Activated CD4-positive, CD25-positive, alpha-beta regulatory T cell treated with anti-CD3 and anti-CD28 coated beads, Interleukin-2, amount 50 U/mL, for 24 hours (primary cell): ENCODE data around the gene NAPA.
A peak's percentile ranks its signal among the peaks of the same experiment; 100 is the strongest.

Experiments
- ATAC-seq, 2 donors: fragments of 150-1000 bp; cut with Tn5 transposase; one replicate each; pipeline ENCODE4 v1.10.0; 2021; ENCODE audit warnings: mild to moderate bottlenecking in 1 of 2, moderate library complexity in 1 of 2

NAPA gene

DNA sequence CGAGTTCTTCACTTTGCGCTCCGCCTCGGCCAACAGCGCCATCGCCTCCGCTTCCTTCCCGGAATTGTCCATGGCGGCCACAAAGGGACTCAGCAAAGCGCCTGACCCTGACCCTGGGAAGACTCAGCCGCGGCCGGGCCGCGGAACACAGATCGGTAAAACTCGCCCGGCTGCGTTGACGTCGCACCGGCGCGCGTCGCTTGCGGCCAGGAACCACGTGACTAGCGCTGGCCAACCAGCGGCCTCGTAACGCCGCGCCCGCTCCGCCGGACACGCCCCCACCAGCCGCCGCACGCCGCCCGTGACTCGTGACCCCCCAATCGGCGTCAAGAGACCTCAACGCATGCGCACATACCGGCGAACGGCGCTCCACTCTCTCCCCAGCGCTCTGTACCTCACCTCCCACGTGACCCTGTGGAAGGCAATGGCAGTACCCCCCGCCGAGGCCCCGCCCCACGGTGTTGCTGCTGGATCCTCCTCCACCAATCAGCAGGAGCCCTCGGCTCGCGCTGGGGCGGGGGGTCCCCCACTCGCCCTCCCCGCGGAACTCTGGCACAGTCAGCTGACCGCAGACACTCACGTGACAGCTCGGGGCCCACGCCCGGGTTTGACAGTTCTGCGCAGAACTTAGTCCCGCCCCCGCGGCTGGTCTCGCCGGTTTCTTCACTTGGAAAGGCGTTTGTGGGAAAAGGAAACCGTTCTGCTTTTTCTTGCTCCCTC, at the start of gene NAPA:
TSS of gene NAPA (minus strand) at position 195 of the 720 bp plus-strand sequence. CDS start at position 72, 123 bp downstream.
- ATAC-seq: peak; percentile 90 to 96

- ATAC-seq: no peak
Measured at GRCh38 chr19:47564081-47564480, 49.2 kb upstream of the NAPA start.

DNA sequence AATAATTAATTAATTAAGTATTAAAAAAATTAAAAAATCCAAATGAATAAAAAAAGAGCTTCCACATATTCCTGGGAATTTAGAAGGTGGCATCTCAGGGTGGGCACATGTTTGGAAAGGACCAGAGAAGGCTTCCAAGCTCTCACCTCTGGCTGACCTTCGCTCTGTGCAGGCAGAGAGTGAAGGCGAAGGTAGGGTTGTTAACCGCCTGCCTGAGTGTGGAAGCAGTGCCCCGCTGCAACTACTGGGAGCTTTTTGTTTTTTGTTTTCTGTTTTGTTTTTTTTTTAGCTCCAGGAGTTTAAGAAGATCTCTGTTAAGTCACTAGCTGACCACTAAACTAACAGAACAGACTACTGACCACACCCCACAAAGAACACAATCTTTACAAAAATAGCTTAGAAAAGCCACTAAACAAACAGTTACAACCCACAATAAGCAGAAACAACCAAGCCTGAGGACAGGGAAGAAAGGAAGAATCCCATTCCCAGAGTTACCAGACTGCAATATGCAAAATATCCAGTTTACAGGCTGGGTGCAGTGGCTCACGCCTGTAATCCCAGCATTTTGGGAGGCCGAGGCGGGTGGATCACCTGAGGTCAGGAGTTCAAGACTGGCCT, 46.7 kb upstream of the NAPA start:
- no peak for ATAC-seq

DNA sequence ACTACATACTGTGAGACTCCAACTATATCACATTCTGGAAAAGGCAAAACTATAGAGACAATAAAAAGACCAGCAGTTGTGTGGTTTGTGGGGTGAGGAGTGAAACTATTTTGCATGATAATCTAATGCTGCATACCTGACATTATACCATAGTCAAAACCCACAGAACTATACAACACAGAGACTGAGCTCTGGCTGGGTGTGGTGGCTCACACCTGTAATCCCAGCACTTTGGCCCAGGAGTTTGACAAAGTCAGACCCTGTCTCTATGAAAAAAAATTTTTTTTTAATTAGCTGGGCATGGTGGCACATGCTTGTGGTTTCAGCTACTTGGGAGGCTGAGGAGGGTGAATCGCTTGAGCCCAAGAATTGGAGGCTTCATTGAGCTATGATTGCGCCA, 46.1 kb upstream of the NAPA start:
- no peak for ATAC-seq

DNA sequence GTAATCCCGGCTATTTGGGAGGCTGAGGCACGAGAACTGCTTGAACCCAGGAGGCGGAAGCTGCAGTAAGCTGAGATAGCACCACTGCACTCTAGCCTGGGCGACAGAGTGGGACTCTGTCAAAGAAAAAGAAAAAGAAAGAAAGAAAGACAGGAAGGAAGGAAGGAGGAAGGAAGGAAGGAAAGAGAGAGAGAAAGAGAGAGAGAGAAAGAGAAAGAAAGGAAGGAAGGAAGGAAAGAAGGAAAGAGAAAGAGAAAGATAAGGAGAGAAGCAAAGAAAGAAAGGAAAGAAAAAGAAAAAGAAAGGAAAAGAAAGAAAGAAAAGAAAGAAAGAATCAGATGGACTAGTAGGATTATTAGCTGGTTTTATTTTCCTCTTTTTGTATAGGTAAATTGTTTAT, 35.3 kb upstream of the NAPA start:
- no peak for ATAC-seq

GRCh38 chr19:47549261-47549862, 34.5 kb upstream of the NAPA start:
- no peak for ATAC-seq

DNA sequence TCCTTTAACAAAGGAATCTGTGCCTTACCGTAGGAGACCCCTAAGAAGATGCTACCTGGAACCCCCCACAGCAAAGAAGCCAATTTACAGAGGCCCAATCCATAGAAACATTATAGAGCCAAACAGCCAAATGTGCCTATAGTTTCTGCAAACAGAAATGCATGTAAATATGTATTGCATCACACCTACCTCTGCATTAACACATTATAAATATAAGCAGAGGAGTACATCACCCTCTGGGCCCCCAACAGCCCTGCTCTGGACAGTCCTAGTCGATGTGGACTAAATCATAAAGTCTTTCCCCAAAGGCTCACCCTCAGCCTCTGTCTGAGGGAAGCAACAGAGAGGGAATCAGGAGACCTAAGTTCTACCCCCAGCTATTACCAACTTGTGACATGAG, 32.3 kb upstream of the NAPA start:
- ATAC-seq: no peak

GRCh38 chr19:47545061-47545948, 30.4 kb upstream of the NAPA start:
- no peak for ATAC-seq

DNA sequence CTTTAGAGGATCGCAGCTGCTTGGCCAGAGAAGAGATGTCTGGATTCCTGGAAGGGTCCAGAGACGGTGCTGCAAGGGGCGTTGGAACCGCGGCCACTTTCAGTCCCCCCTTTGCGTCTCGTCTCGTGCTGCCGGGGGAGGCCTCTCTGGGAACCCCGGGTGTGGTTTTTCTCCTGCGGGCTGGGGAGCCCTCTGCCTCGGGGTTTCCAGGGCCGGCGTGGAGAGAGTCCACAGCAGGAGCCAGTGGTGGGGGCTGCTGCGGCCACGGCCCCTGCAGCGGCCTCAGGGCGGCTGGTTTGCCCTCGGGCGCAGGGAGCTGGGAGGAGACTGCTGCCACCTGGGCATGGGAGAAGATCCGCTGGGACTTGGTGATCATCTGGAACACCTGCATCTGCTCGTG, 29.6 kb upstream of the NAPA start:
- ATAC-seq: no peak

GRCh38 chr19:47544075-47544474, 29.2 kb upstream of the NAPA start:
- ATAC-seq: no peak

GRCh38 chr19:47542030-47542475, 27.2 kb upstream of the NAPA start:
- no peak for ATAC-seq

DNA sequence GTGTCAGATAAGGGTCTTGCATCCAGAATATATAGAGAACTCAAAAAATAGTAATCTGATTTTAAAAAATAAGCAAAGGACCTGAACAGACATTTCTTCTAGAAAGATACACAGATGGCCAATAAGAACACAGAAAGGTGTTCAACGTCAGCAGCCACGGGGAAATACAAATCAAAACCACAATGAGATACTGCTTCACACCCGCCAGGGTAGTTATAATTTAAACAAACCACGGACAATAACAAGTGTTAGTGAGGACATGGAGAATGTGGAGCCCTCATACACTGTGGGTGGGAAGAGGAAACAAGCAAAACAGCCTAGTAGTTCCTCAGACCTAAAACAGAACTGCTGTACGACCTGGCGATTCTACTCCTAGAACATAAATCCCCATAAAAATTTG, 26.7 kb upstream of the NAPA start:
- peak; percentile 35 to 74 for ATAC-seq

GRCh38 chr19:47540748-47541147, 25.9 kb upstream of the NAPA start:
- ATAC-seq: no peak

DNA sequence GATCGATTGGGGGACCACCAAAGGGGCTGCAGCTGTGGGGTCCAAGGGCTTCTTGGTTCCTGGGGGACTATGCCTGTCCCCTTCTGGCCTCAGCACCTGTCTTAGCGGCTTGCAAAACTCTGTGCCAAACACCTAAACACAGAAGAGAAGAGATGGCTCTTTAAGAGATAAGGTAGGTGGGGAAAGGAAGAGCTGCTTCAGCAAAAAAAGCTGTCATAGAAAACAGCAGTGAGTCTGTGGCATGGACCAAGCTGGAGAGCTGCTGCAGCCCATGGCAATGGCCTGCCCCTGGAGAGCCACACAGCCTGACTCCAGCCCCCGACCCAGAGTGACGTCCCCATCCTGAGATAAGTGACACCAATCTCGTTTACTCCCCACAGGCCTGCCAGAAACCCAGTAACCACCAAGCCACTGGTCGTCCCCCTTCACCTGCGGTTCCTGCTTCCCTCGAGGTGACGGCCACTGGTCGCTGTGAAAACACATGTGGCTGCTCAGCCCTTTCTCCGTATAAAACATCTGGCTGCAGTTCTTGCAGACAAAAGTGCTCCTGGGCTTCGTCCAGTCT, 25.0 kb upstream of the NAPA start:
- ATAC-seq: no peak

DNA sequence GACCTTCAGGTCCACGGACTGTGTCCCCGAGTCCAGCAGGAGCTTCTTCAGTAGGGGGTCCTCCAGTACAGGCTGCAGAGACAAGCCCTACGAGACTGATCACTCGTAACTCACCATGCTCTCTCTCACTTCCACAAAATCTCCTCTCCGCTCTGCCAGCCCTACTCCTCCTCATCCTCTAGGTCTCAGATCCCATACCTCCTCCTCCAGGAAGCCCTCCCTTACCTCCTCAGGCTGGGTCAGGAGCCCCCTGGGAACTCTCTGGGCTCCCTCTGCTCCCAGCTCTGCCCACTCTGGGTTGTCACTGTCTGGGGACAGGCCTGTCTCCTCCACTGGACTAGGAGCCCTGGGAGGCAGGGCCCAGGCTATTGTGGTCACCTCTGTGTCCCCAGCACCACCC, 23.9 kb upstream of the NAPA start:
- no peak for ATAC-seq

GRCh38 chr19:47537493-47537892, 22.6 kb upstream of the NAPA start:
- ATAC-seq: no peak

DNA sequence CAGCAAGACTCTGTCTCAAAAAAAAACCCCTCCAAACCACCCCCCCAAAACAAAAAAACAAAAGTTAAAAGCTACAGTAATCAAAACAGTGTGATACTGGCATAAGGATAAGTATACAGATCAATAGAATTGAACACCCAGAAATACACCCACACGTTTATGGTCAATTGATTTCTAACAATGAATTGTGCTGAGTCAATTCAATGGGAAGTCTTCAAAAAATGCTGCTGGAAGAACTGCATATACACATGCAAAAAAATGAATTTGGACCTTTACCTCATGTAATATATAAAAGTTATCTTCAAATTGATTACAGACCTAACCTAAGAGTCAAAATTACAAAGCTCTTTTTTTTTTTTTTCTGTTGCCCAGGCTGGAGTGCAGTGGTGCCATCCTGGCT, 19.8 kb upstream of the NAPA start:
- ATAC-seq: no peak

- ATAC-seq: no peak
Measured at GRCh38 chr19:47531640-47532387, 17.0 kb upstream of the NAPA start.

DNA sequence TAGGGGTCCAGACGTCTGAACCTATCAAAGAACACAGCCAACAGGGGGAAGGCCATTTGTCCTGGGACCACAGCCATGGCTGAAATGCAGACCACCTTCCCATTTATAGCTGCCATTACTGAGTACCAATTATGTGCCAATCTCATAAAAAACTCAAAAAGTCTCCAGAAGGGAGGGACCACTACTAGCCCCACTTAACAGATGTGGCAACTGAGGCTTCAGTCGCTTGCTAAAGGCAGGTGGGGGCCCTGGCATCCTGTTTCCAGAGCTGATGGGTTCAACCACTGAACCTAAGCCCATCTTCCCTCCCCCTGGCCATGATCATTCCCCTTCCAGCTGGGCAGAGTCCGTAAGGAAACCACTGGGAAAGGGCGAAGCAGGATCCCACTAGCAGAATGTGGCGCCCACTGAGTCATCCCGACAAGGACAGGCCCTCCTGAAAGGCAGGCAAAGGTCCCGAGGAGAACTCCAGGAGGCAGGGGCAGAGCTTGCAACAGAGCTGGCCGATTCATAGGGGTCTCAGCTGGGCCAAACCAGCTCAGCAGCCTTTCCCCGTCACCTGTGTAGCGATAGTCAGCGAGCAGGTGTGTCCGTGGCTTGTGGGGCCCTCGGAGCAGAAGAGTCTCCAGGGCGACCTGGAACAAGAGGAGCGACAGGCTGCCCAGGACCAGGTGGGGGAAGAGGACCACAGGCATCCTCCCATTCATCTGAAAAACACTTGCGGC, 14.3 kb upstream of the NAPA start:
- ATAC-seq: no peak

GRCh38 chr19:47526798-47527197, 11.9 kb upstream of the NAPA start:
- no peak for ATAC-seq

DNA sequence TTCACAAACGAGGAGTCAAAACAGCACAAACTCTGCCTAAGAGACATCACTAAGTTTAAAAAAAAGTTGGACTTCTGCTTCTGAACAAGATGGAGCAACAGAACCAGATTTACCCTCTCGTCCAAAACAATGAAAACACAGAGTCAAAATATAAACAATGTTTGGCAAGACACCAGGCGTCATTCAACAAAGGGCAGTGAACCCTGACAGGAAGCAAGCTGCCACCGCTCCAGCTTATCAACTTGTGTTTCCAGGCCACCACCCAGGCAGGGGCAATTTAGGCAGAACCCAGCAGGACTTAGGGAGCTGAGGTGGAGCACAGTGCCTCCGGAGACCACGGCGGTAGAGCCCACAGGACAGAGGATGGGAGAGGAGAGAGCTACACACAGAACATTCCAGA, 8.6 kb upstream of the NAPA start:
- ATAC-seq: no peak
